ENCODE measurements around the gene IRAK2. TPM values are rescaled to one million over a fixed set of nuclear protein-coding genes. Genes with fewer than 3 reads are reported as not detected.

Gene IRAK2
- total and polyA plus RNA-seq, 10 donors = 1.4 to 11.8 (median 7.9) TPM

DNA sequence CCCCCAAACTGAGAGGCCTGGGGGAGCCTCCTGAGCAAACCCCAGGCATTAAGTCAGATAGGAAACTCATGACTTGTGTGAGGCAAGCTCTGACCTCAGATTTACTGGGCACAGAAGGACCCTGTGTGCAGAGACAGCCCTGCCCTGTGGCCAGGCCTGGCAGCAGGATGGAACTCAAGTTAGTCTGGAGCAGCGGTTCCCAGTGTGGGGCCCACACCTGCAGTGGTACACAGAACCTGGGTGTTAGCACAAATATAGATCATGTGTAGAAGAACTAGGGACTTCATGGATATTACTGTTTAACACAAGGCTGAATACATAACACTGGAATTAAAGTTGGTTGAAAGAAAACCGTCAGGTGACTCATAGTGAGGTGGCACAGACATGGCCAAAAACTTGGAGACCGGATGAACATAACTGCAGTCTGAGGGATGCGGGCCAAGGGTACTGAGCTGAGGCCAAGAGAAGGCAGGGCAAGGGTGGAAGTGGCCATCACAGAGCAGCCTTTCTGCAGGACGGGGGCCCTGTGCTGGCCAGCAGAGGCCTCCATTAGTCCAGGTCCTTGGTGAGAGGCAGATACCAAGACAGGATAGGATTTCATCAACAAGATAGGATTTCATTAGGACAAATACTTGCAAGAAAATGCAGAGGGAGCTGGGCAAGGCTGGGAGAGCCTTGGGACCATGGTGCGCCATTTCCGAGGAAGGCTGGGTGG, 40.9 kb downstream of the IRAK2 start:
- peaks cover 0 to 80% (median 17%) of the 10 kb centered on the region in 6 donors for H3K36me3 ChIP-seq
- no peak for DNase-seq
- no peak overlapping the region for H3K27ac ChIP-seq
- no peaks in the 10 kb centered on the region for H3K9me3 ChIP-seq
- peaks cover 0 to 27% (median 0%) of the 10 kb centered on the region in 6 donors for H3K4me1 ChIP-seq
- no peaks in the 10 kb centered on the region for H3K27me3 ChIP-seq (replicated peaks in 1 of 7)
- intact Hi-C loops (cut with DNase I; ENCODE audit: low total_unique reads) = no loop called here
- 81 to 92% (median 88%) methylated on average over 7 of the region's 7 CpGs for WGBS, 5 donors
- peak in 1 of 3 donors; percentile 14 for TF ChIP-seq POLR2AphosphoS5 (IDR thresholded peaks at IDR 0.05)
- TF ChIP-seq POLR2A (IDR thresholded peaks at IDR 0.05) = no peak
- H3K4me3 ChIP-seq = no peak overlapping the region

DNA sequence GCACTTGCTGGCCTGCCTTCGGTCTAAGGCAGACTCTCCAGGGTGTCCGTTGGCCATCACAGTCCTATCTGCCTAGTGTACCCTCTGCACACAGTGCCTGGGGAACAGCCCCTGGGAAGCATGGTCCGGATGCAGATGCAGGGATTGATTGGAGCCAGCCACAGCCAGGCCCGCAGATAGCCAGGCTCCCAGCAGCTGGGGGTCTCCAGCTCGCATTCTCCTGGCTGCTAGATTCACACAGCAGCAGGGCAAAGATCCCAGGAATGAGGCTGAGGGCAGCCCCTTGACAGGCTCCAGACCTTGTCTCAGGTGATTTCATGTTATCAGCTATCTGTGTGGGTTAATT, 41.4 kb downstream of the IRAK2 start:
- Histone ChIP-seq H3K27ac (no peak overlapping the region), H3K27me3 (replicated peaks in 1 of 7) (no peaks in the 10 kb centered on the region), H3K9me3 (no peaks in the 10 kb centered on the region), H3K4me3 (no peak overlapping the region), H3K4me1 (peaks cover 0 to 25% (median 0%) of the 10 kb centered on the region in 6 donors), H3K36me3 (peaks cover 0 to 80% (median 16%) of the 10 kb centered on the region in 6 donors)
- WGBS, 5 donors = 88 to 97% (median 92%) methylated on average over 4 to 5 of the region's 5 CpGs
- no peak for DNase-seq
- TF ChIP-seq POLR2AphosphoS5 (IDR thresholded peaks at IDR 0.05) = no peak
- TF ChIP-seq, protein P1, sequence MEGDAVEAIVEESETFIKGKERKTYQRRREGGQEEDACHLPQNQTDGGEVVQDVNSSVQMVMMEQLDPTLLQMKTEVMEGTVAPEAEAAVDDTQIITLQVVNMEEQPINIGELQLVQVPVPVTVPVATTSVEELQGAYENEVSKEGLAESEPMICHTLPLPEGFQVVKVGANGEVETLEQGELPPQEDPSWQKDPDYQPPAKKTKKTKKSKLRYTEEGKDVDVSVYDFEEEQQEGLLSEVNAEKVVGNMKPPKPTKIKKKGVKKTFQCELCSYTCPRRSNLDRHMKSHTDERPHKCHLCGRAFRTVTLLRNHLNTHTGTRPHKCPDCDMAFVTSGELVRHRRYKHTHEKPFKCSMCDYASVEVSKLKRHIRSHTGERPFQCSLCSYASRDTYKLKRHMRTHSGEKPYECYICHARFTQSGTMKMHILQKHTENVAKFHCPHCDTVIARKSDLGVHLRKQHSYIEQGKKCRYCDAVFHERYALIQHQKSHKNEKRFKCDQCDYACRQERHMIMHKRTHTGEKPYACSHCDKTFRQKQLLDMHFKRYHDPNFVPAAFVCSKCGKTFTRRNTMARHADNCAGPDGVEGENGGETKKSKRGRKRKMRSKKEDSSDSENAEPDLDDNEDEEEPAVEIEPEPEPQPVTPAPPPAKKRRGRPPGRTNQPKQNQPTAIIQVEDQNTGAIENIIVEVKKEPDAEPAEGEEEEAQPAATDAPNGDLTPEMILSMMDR (IDR thresholded peaks at IDR 0.05 in 8 of 11, conservative IDR thresholded peaks at IDR 0.05 in 3 of 11) = no peak
- TF ChIP-seq POLR2A (IDR thresholded peaks at IDR 0.05) = no peak
- intact Hi-C loops (cut with DNase I; ENCODE audit: low total_unique reads) = no loop called here

DNA sequence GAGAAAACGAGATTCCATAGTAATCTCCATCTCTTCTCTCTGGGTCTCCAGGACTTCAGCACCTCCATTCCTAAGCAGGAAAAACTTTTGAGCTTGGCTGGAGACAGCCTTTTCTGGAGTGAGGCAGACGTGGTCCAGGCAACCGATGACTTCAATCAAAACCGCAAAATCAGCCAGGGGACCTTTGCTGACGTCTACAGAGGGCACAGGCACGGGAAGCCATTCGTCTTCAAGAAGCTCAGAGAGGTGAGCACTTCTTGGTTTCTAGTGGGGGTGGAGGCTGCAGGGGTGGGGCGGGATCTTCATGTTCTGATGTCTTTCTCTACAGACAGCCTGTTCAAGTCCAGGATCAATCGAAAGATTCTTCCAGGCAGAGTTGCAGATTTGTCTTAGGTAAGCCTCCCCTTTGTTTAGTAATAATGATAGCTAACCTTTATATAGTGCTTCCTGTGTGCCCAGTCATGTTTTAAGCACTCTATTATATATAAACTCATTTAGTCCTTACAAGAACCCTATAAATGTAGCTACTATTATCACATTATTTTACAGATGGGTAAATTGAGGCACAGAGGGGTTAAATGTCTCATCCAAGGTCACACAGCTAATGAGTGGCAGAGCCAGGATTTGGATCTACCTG, 48.6 kb downstream of the IRAK2 start:
- Histone ChIP-seq H3K27me3 (replicated peaks in 1 of 7) (no peaks in the 10 kb centered on the region), H3K9me3 (peaks cover 0 to 14% (median 11%) of the 10 kb centered on the region in 8 donors), H3K36me3 (peaks cover 0 to 92% (median 29%) of the 10 kb centered on the region in 6 donors), H3K27ac (peak overlapping the region in 1 of 8 donors; percentile 17), H3K4me3 (no peak overlapping the region), H3K4me1 (peaks cover 0 to 25% (median 3%) of the 10 kb centered on the region in 6 donors)
- DNase-seq = no peak
- intact Hi-C loops (cut with DNase I; ENCODE audit: low total_unique reads) = no loop called here
- TF ChIP-seq, protein P1 (IDR thresholded peaks at IDR 0.05 in 8 of 11, conservative IDR thresholded peaks at IDR 0.05 in 3 of 11) = no peak
- no peak for TF ChIP-seq POLR2AphosphoS5 (IDR thresholded peaks at IDR 0.05)
- no peak for TF ChIP-seq POLR2A (IDR thresholded peaks at IDR 0.05)
- WGBS, 5 donors = 75 to 85% (median 82%) methylated on average over 9 of the region's 9 CpGs

DNA sequence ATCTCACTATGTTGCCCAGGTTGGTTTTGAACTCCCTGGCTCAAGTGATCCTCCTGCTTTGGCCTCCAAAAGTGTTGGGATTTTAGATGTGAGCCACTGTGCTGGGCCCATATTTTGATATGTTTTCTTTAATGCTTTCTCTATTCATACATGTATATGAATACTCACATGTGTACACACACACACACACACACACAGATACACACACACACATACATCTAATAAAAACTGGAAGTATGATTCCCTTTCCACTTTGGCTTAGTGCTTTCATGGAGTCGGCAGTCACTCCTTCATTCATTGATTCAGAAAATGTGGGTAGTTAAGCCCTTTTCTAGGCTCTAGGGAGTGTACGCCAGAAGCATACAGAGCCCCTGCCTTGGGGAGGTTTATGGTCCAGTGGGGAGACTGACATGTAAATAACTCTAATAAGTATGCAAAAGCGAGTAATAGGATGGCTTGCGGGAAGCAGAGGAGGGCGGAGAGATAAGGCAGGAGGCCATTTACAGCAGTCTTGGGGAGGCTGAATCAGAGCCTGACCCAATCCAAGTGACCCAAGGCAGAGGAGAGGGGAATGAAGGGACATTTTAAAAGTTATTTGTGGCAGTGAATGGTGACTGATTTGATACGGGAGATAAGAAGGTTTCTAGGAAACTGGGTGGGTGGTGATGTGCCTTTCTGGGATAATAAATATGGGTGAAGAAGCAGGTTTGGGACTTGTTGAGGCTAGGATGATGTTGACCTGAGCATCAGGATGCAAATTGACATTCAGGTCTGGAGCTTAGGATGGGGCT, 51.1 kb downstream of the IRAK2 start:
- DNase-seq = no peak
- Histone ChIP-seq H3K27me3 (replicated peaks in 1 of 7) (no peaks in the 10 kb centered on the region), H3K9me3 (peaks cover 0 to 14% (median 11%) of the 10 kb centered on the region in 8 donors), H3K27ac (no peak overlapping the region), H3K36me3 (peaks cover 0 to 94% (median 23%) of the 10 kb centered on the region in 6 donors), H3K4me1 (peaks cover 8 to 33% (median 12%) of the 10 kb centered on the region in 6 donors), H3K4me3 (no peak overlapping the region)
- TF ChIP-seq POLR2AphosphoS5 (IDR thresholded peaks at IDR 0.05) (no peak), POLR2A (IDR thresholded peaks at IDR 0.05) (no peak)
- TF ChIP-seq, protein P1 (IDR thresholded peaks at IDR 0.05 in 8 of 11, conservative IDR thresholded peaks at IDR 0.05 in 3 of 11) = no peak
- 91 to 94% (median 92%) methylated on average over 6 of the region's 6 CpGs for WGBS, 5 donors
- intact Hi-C loops (cut with DNase I; ENCODE audit: low total_unique reads) = no loop called here
